IMR-90 (cell line): ENCODE measurements around the gene PHEX. TPM values are rescaled to one million over a fixed set of nuclear protein-coding genes. Genes with fewer than 3 reads are reported as not detected.
A peak's percentile ranks its signal among the peaks of the same experiment; 100 is the strongest.

Experiments
- ATAC-seq: fragments of 200-7000 bp; cut with Tn5 transposase; 2 replicates; pipeline ENCODE4 v1.9.1; 2020; ENCODE audit warnings: low read depth, mild to moderate bottlenecking, moderate library complexity
- BruUV-seq: library from RNA; stranded (reverse); fragments of 400-500 nt; replicated peaks from 2 replicates; lab custom pipeline; 2021; lab: Mats Ljungman, UMichigan
- CTCF ChIA-PET: fragments of 300-600 bp; formaldehyde crosslinking; extraction: SDS; loops from one replicate; lab custom pipeline; 2021; ENCODE audit warnings: antibody characterized with exemption; lab: Yijun Ruan, JAX
- POLR2A ChIA-PET: fragments of 300-600 bp; sonication (Branson Sonifier 250); formaldehyde crosslinking; loops from one replicate; lab custom pipeline; 2022; ENCODE audit warnings: antibody characterized with exemption; ENCODE audit not compliant: unreplicated experiment; lab: Charles Lee
- DNase-seq: peaks from one replicate; pipeline ENCODE4 v3.0.0; 2013
- H2AFZ ChIP-seq: replicated peaks from 2 replicates; pipeline ENCODE3; 2013; ENCODE audit warnings: low read length, mild to moderate bottlenecking; ENCODE audit not compliant: poor library complexity
- H2AK5ac ChIP-seq: 2 replicates; pipeline ENCODE4 v1.6.1; 2013; ENCODE audit warnings: low read depth, low read length, inconsistent platforms
- H2AK9ac ChIP-seq: replicated peaks from 2 replicates; pipeline ENCODE3; 2013; ENCODE audit warnings: mild to moderate bottlenecking, low read depth, low read length, moderate library complexity; ENCODE audit not compliant: poor library complexity
- H2BK120ac ChIP-seq: 2 replicates; pipeline ENCODE4 v1.6.1; 2013; ENCODE audit warnings: low read depth, low read length, inconsistent platforms
- H2BK15ac ChIP-seq: 3 replicates; pipeline ENCODE4 v1.6.1; 2013; ENCODE audit warnings: low read depth, low read length, inconsistent platforms
- H2BK20ac ChIP-seq: 2 replicates; pipeline ENCODE4 v1.6.1; 2013; ENCODE audit warnings: low read depth, mild to moderate bottlenecking, inconsistent platforms, low read length, moderate library complexity
- H2BK5ac ChIP-seq: 2 replicates; pipeline ENCODE4 v1.6.1; 2013; ENCODE audit warnings: mild to moderate bottlenecking, low read depth, low read length, inconsistent platforms; ENCODE audit not compliant: poor library complexity, severe bottlenecking
- H3K14ac ChIP-seq: replicated peaks from 2 replicates; pipeline ENCODE4 v1.6.1; 2013; ENCODE audit warnings: low read depth, low read length, inconsistent platforms
- H3K18ac ChIP-seq: 2 replicates; pipeline ENCODE4 v1.6.1; 2013; ENCODE audit warnings: low read depth, low read length, control low read depth
- H3K23ac ChIP-seq: 2 replicates; pipeline ENCODE4 v1.6.1; 2013; ENCODE audit warnings: low read depth, low read length, inconsistent platforms
- H3K27ac ChIP-seq: 2 replicates; pipeline ENCODE4 v1.5.1; 2013; ENCODE audit warnings: mild to moderate bottlenecking, control low read depth, low read length; ENCODE audit not compliant: insufficient read depth
- H3K27me3 ChIP-seq: 2 replicates; pipeline ENCODE4 v1.6.1; 2013; ENCODE audit warnings: low read length; ENCODE audit not compliant: control insufficient read depth, insufficient read depth
- H3K36me3 ChIP-seq: 2 replicates; pipeline ENCODE4 v1.6.1; 2013; ENCODE audit warnings: low read length, mixed read lengths; ENCODE audit not compliant: control insufficient read depth, insufficient read depth
- H3K4ac ChIP-seq: 2 replicates; pipeline ENCODE4 v1.6.1; 2013; ENCODE audit warnings: low read depth, low read length, inconsistent platforms
- H3K4me1 ChIP-seq: 2 replicates; pipeline ENCODE4 v1.6.1; 2013; ENCODE audit warnings: low read length, mixed read lengths; ENCODE audit not compliant: control insufficient read depth, insufficient read depth
- H3K4me2 ChIP-seq: 2 replicates; pipeline ENCODE4 v1.6.1; 2013; ENCODE audit warnings: low read depth, mild to moderate bottlenecking, control low read depth, low read length, moderate library complexity
- H3K4me3 ChIP-seq: 2 replicates; pipeline ENCODE4 v1.5.1; 2013; ENCODE audit warnings: low read depth, mild to moderate bottlenecking, control low read depth, low read length, moderate library complexity; ENCODE audit not compliant: insufficient read depth
- H3K56ac ChIP-seq: 2 replicates; pipeline ENCODE4 v1.6.1; 2013; ENCODE audit warnings: low read length, inconsistent platforms; ENCODE audit not compliant: insufficient read depth; ENCODE audit errors: extremely low read depth
- H3K79me1 ChIP-seq, 2 experiments: 2 replicates each; pipeline ENCODE4 v1.6.1; 2013; ENCODE audit warnings: low read length in 2 of 2, inconsistent platforms in 1 of 2, low read depth in 1 of 2
- H3K9ac ChIP-seq: 2 replicates; pipeline ENCODE4 v1.6.1; 2013; ENCODE audit warnings: low read depth, low read length, control low read depth
- H3K9me1 ChIP-seq: 2 replicates; pipeline ENCODE4 v1.6.1; 2013; ENCODE audit warnings: low read length, inconsistent platforms; ENCODE audit not compliant: insufficient read depth
- H3K9me3 ChIP-seq: 2 replicates; pipeline ENCODE4 v1.6.1; 2013; ENCODE audit warnings: low read length; ENCODE audit not compliant: control insufficient read depth, insufficient read depth
- H4K20me1 ChIP-seq: 2 replicates; pipeline ENCODE4 v1.6.1; 2013; ENCODE audit warnings: low read length, inconsistent platforms; ENCODE audit not compliant: insufficient read depth
- H4K5ac ChIP-seq: 2 replicates; pipeline ENCODE4 v1.6.1; 2013; ENCODE audit warnings: mild to moderate bottlenecking, low read depth, low read length, control low read depth
- H4K8ac ChIP-seq, 2 experiments: 2 replicates each; pipeline ENCODE4 v1.6.1; 2013; ENCODE audit warnings: low read depth in 2 of 2, low read length in 2 of 2, control low read depth in 1 of 2, inconsistent platforms in 1 of 2
- H4K91ac ChIP-seq: 2 replicates; pipeline ENCODE4 v1.6.1; 2013; ENCODE audit warnings: low read depth, low read length, inconsistent platforms; ENCODE audit not compliant: insufficient read depth
- BHLHE40 ChIP-seq: fragments of 150-350 bp; IDR thresholded peaks from 2 replicates; pipeline ENCODE4 v1.6.1; 2016; ENCODE audit warnings: mild to moderate bottlenecking, low read depth, low read length
- CEBPB ChIP-seq: IDR thresholded peaks from 2 replicates; pipeline ENCODE4 v1.6.1; 2012; ENCODE audit warnings: low read depth, low read length, improper control_type of control experiment
- CHD1 ChIP-seq: IDR thresholded peaks from 2 replicates; pipeline ENCODE4 v1.6.1; 2012; ENCODE audit warnings: low read depth, low read length, improper control_type of control experiment
- FOS ChIP-seq: fragments of 150-350 bp; IDR thresholded peaks from 2 replicates; pipeline ENCODE4 v1.6.1; 2016; ENCODE audit warnings: low read depth, low read length
- MAFK ChIP-seq: IDR thresholded peaks from 2 replicates; pipeline ENCODE4 v1.6.1; 2012; ENCODE audit warnings: low read depth, low read length, improper control_type of control experiment
- MAZ ChIP-seq: IDR thresholded peaks from 2 replicates; pipeline ENCODE4 v1.6.1; 2012; ENCODE audit warnings: low read depth, mild to moderate bottlenecking, low read length, improper control_type of control experiment, moderate library complexity, borderline replicate concordance
- MXI1 ChIP-seq: IDR thresholded peaks from 2 replicates; pipeline ENCODE4 v1.6.1; 2012; ENCODE audit warnings: low read depth, mild to moderate bottlenecking, low read length, moderate library complexity, borderline replicate concordance
- NFE2L2 ChIP-seq: fragments of 150-350 bp; IDR thresholded peaks from 2 replicates; pipeline ENCODE4 v1.6.1; 2016; ENCODE audit warnings: low read depth, mild to moderate bottlenecking, low read length
- POLR2A ChIP-seq: IDR thresholded peaks from 2 replicates; pipeline ENCODE4 v1.6.1; 2012; ENCODE audit warnings: mild to moderate bottlenecking, low read depth, low read length
- RCOR1 ChIP-seq: IDR thresholded peaks from 2 replicates; pipeline ENCODE4 v1.6.1; 2012; ENCODE audit warnings: mild to moderate bottlenecking, low read length, improper control_type of control experiment; ENCODE audit not compliant: insufficient replicate concordance
- RFX5 ChIP-seq: IDR thresholded peaks from 2 replicates; pipeline ENCODE4 v1.8.0; 2012; ENCODE audit warnings: low read depth, mild to moderate bottlenecking, low read length, moderate library complexity
- WGBS, 2 experiments: methylation state at CpG; one replicate each; pipeline versions ENCODE4 v1.1.5 to v1.1.7; 2013; ENCODE audit warnings: missing lambda C conversion rate in 2 of 2; ENCODE audit not compliant: insufficient read length in 1 of 2; ENCODE audit errors: extremely low coverage in 2 of 2; 5-methylcytosine and 5-hydroxymethylcytosine counted together
- dilution Hi-C: fragments of 300-500 bp; cut with HindIII; formaldehyde crosslinking; loops from one replicate; pipeline ENCODE4 v1.14.3; 2018; ENCODE audit warnings: low sequenced_read_pairs; ENCODE audit not compliant: unreplicated experiment
- in situ Hi-C: fragments of 300-500 bp; cut with MboI; formaldehyde crosslinking; loops from 3 replicates; pipeline ENCODE4 v1.14.3; 2019; ENCODE audit warnings: low sequenced_read_pairs, inconsistent platforms, mixed read lengths
- intact Hi-C: fragments of 100-400 bp; cut with micrococcal nuclease; formaldehyde crosslinking; loops from 2 replicates; pipeline ENCODE4 v1.10.0; 2022
- polyA plus RNA-seq, 3 experiments: library from polyadenylated mRNA; depleted of rRNA; stranded (reverse); fragments of >200 nt; gene quantifications; 2 replicates each; pipeline ENCODE4 v1.2.3, GENCODE V29; 2012; ENCODE audit warnings: low replicate concordance in 1 of 3
- total RNA-seq: library from RNA; depleted of rRNA; stranded (reverse); fragments of >200 nt; gene quantifications from 2 replicates; pipeline ENCODE4 v1.2.3, GENCODE V29; 2012
- TF ChIP-seq, protein P1 (sequence below): fragments of 150-350 bp; IDR thresholded peaks from 2 replicates; pipeline ENCODE4 v1.6.1; 2017; ENCODE audit warnings: mild to moderate bottlenecking, antibody characterized with exemption, low read length, low read depth
- TF ChIP-seq, protein P2 (sequence below): conservative IDR thresholded peaks from 2 replicates; pipeline ENCODE4 v1.5.1; 2012; ENCODE audit warnings: mild to moderate bottlenecking, low read depth, low read length, improper control_type of control experiment
- TF ChIP-seq, protein P3 (sequence below): fragments of 150-350 bp; IDR thresholded peaks from 2 replicates; pipeline ENCODE4 v1.6.1; 2016; ENCODE audit warnings: low read depth, mild to moderate bottlenecking, low read length, moderate library complexity, borderline replicate concordance

The PHEX gene
- total and polyA plus RNA-seq, 2 of the 4 experiments (the other 2 are of a cell fraction) = 0.10 to 0.18 TPM

- BruUV-seq = no TSS peak
- no peak overlapping the region for H2AFZ ChIP-seq
- H2BK120ac ChIP-seq = no peak overlapping the region
- H2BK5ac ChIP-seq = no peak overlapping the region
- whole genome bisulfite sequencing, 2 experiments = no CpG with 5 or more reads among the region's 6 CpGs
- H3K4me1 ChIP-seq = no peaks in the 10 kb centered on the region
- ATAC-seq = no peak
- H3K27me3 ChIP-seq = no peaks in the 10 kb centered on the region
- no peak overlapping the region for H2BK15ac ChIP-seq
- H3K36me3 ChIP-seq = no peaks in the 10 kb centered on the region
- no peaks in the 10 kb centered on the region for H4K20me1 ChIP-seq
- TF ChIP-seq BHLHE40 = no peak
- TF ChIP-seq, protein P1, sequence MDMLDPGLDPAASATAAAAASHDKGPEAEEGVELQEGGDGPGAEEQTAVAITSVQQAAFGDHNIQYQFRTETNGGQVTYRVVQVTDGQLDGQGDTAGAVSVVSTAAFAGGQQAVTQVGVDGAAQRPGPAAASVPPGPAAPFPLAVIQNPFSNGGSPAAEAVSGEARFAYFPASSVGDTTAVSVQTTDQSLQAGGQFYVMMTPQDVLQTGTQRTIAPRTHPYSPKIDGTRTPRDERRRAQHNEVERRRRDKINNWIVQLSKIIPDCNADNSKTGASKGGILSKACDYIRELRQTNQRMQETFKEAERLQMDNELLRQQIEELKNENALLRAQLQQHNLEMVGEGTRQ = no peak
- no peak for TF ChIP-seq MAFK
- TF ChIP-seq MXI1 = no peak
- TF ChIP-seq CHD1 = no peak
- no peak for TF ChIP-seq RFX5
- TF ChIP-seq MAZ = no peak
- no peak for TF ChIP-seq FOS
- TF ChIP-seq, protein P2, sequence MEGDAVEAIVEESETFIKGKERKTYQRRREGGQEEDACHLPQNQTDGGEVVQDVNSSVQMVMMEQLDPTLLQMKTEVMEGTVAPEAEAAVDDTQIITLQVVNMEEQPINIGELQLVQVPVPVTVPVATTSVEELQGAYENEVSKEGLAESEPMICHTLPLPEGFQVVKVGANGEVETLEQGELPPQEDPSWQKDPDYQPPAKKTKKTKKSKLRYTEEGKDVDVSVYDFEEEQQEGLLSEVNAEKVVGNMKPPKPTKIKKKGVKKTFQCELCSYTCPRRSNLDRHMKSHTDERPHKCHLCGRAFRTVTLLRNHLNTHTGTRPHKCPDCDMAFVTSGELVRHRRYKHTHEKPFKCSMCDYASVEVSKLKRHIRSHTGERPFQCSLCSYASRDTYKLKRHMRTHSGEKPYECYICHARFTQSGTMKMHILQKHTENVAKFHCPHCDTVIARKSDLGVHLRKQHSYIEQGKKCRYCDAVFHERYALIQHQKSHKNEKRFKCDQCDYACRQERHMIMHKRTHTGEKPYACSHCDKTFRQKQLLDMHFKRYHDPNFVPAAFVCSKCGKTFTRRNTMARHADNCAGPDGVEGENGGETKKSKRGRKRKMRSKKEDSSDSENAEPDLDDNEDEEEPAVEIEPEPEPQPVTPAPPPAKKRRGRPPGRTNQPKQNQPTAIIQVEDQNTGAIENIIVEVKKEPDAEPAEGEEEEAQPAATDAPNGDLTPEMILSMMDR = no peak
- no peak for TF ChIP-seq POLR2A
- TF ChIP-seq, protein P3, sequence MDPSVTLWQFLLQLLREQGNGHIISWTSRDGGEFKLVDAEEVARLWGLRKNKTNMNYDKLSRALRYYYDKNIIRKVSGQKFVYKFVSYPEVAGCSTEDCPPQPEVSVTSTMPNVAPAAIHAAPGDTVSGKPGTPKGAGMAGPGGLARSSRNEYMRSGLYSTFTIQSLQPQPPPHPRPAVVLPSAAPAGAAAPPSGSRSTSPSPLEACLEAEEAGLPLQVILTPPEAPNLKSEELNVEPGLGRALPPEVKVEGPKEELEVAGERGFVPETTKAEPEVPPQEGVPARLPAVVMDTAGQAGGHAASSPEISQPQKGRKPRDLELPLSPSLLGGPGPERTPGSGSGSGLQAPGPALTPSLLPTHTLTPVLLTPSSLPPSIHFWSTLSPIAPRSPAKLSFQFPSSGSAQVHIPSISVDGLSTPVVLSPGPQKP = no peak
- TF ChIP-seq CEBPB = no peak
- TF ChIP-seq NFE2L2 = no peak
- no peak for TF ChIP-seq RCOR1
- no peak overlapping the region for H3K4me3 ChIP-seq
- no peaks in the 10 kb centered on the region for H3K9me1 ChIP-seq
- H4K91ac ChIP-seq = no peak overlapping the region
- H4K5ac ChIP-seq = no peak overlapping the region
- H3K4ac ChIP-seq = no peak overlapping the region
- no peak overlapping the region for H3K9ac ChIP-seq
- ChIA-PET POLR2A (no interaction called here), CTCF (no interaction called here)
- H2BK20ac ChIP-seq = no peak overlapping the region
- in situ Hi-C loops (no loop called here), intact Hi-C loops (no loop called here), dilution Hi-C loops (no loop called here)
- no peaks in the 10 kb centered on the region for H3K9me3 ChIP-seq
- H3K14ac ChIP-seq = no peak overlapping the region
- no peak overlapping the region for H3K18ac ChIP-seq
- no peak overlapping the region for H2AK9ac ChIP-seq
- no peak overlapping the region for H3K27ac ChIP-seq
- no peak overlapping the region for H3K23ac ChIP-seq
- no peak overlapping the region for H3K56ac ChIP-seq
- no peaks in the 10 kb centered on the region for H3K79me1 ChIP-seq
- H4K8ac ChIP-seq = no peak overlapping the region
- DNase-seq = peak; percentile 17
- no peak overlapping the region for H2AK5ac ChIP-seq
- no peak overlapping the region for H3K4me2 ChIP-seq
Observed at GRCh38 chrX:22276781-22277180, 244.7 kb downstream of the PHEX start.
